H1 (cell line): ENCODE measurements around the gene NOXRED1. TPM values are rescaled to one million over a fixed set of nuclear protein-coding genes. Genes with fewer than 3 reads are reported as not detected.

Experiments
- CTCF ChIA-PET: fragments of 300-600 bp; sonication (Branson Sonifier 250); formaldehyde crosslinking; loops from one replicate; lab custom pipeline; 2021; ENCODE audit not compliant: partially characterized antibody; lab: Charles Lee
- POLR2A ChIA-PET: fragments of 300-600 bp; sonication (Branson Sonifier 250); formaldehyde crosslinking; loops from one replicate; lab custom pipeline; 2021; ENCODE audit warnings: inconsistent platforms; ENCODE audit not compliant: partially characterized antibody; lab: Charles Lee
- DNase-seq, 2 experiments: peaks; one replicate each; pipeline versions ENCODE4 v3.0.0 to v3.0.0-alpha.2; 2010 to 2022; ENCODE audit warnings: low spot score in 2 of 2, low read depth in 1 of 2, mixed read lengths in 1 of 2
- FAIRE-seq: peaks from 2 replicates; lab custom pipeline; 2011; peaks lifted over from hg19 to GRCh38; lab: Jason Lieb, UNC
- H2AFZ ChIP-seq: 2 replicates; pipeline ENCODE4 v1.8.1; 2012; ENCODE audit warnings: low read length, inconsistent platforms
- H2AK5ac ChIP-seq: 2 replicates; pipeline ENCODE4 v1.6.1; 2013; ENCODE audit warnings: low read depth, low read length
- H2BK120ac ChIP-seq: replicated peaks from 2 replicates; pipeline ENCODE3; 2013; ENCODE audit warnings: low read depth, low read length, inconsistent platforms
- H2BK12ac ChIP-seq: 2 replicates; pipeline ENCODE4 v1.6.1; 2013; ENCODE audit warnings: low read depth, low read length
- H2BK15ac ChIP-seq: 2 replicates; pipeline ENCODE4 v1.6.1; 2013; ENCODE audit warnings: low read length
- H2BK20ac ChIP-seq: 2 replicates; pipeline ENCODE4 v1.6.1; 2013; ENCODE audit warnings: low read length
- H2BK5ac ChIP-seq: 2 replicates; pipeline ENCODE4 v1.6.1; 2013; ENCODE audit warnings: low read depth, low read length
- H3K14ac ChIP-seq: 2 replicates; pipeline ENCODE4 v1.6.1; 2013; ENCODE audit warnings: inconsistent platforms; ENCODE audit not compliant: insufficient read length
- H3K18ac ChIP-seq: 2 replicates; pipeline ENCODE4 v1.6.1; 2013; ENCODE audit warnings: low read length; ENCODE audit errors: extremely low read depth
- H3K23ac ChIP-seq: 2 replicates; pipeline ENCODE4 v1.6.1; 2013; ENCODE audit warnings: inconsistent platforms; ENCODE audit not compliant: insufficient read length
- H3K23me2 ChIP-seq: 2 replicates; pipeline ENCODE4 v1.6.1; 2013; ENCODE audit warnings: low read depth, low read length
- H3K27ac ChIP-seq: 2 replicates; pipeline ENCODE4 v1.6.1; 2011; ENCODE audit warnings: low read depth, low read length, inconsistent platforms
- H3K27me3 ChIP-seq, 4 experiments: replicated peaks in 1 of 4; 1 replicate in 1 of 4; 2 replicates in 3 of 4; pipeline versions ENCODE4 v1.6.1 to v1.8.1; 2011 to 2013; ENCODE audit warnings: low read length in 3 of 4, mild to moderate bottlenecking in 3 of 4, inconsistent platforms in 2 of 4, mixed read lengths in 2 of 4, moderate library complexity in 1 of 4; ENCODE audit not compliant: control insufficient read depth in 3 of 4, insufficient read depth in 3 of 4; ENCODE audit errors: extremely low read depth in 1 of 4
- H3K36me3 ChIP-seq, 4 experiments: 2 replicates each; pipeline versions ENCODE4 v1.6.1 to v1.8.1; 2011 to 2013; ENCODE audit warnings: mild to moderate bottlenecking in 4 of 4, low read length in 3 of 4, moderate library complexity in 2 of 4, control low read depth in 1 of 4, inconsistent platforms in 1 of 4; ENCODE audit not compliant: insufficient read depth in 4 of 4, control insufficient read depth in 2 of 4
- H3K4ac ChIP-seq: replicated peaks from 2 replicates; pipeline ENCODE3; 2013; ENCODE audit warnings: low read length, low read depth, mixed read lengths, inconsistent platforms; ENCODE audit not compliant: insufficient read length
- H3K4me1 ChIP-seq, 4 experiments: replicated peaks in 1 of 4; 1 replicate in 1 of 4; 2 replicates in 3 of 4; pipeline versions ENCODE4 v1.6.1 to v1.8.1; 2011 to 2013; ENCODE audit warnings: low read length in 3 of 4, inconsistent platforms in 2 of 4, mixed read lengths in 1 of 4; ENCODE audit not compliant: insufficient read depth in 4 of 4, control insufficient read depth in 3 of 4
- H3K4me2 ChIP-seq, 2 experiments: 2 replicates each; pipeline versions ENCODE4 v1.6.1 to v1.8.1; 2011 to 2013; ENCODE audit warnings: low read depth in 2 of 2, low read length in 2 of 2, control low read depth in 1 of 2, inconsistent platforms in 1 of 2, mild to moderate bottlenecking in 1 of 2; ENCODE audit not compliant: insufficient read depth in 1 of 2
- H3K4me3 ChIP-seq, 4 experiments: fragments of 200-600, 300-600 bp in 1 of 4; sonication (generic), shearing (Covaris generic), sonication (Bioruptor Twin) in 1 of 4; 2 replicates each; pipeline versions ENCODE4 v1.5.1 to v1.8.1; 2011 to 2016; ENCODE audit warnings: low read length in 4 of 4, low read depth in 3 of 4, control low read depth in 2 of 4, inconsistent platforms in 2 of 4, mild to moderate bottlenecking in 2 of 4, mixed read lengths in 1 of 4, moderate library complexity in 1 of 4; ENCODE audit not compliant: insufficient read depth in 2 of 4; ENCODE audit errors: extremely low read depth in 1 of 4
- H3K56ac ChIP-seq: replicated peaks from 2 replicates; pipeline ENCODE3; 2013; ENCODE audit warnings: low read depth, mild to moderate bottlenecking, mixed read lengths, low read length, inconsistent platforms; ENCODE audit not compliant: insufficient read length
- H3K79me1 ChIP-seq: 2 replicates; pipeline ENCODE4 v1.6.1; 2013; ENCODE audit warnings: low read depth, low read length, control low read depth
- H3K79me2 ChIP-seq, 2 experiments: 2 replicates each; pipeline versions ENCODE4 v1.6.1 to v1.8.1; 2012 to 2013; ENCODE audit warnings: low read length in 2 of 2, mild to moderate bottlenecking in 2 of 2, inconsistent platforms in 1 of 2; ENCODE audit not compliant: insufficient read depth in 2 of 2, control insufficient read depth in 1 of 2
- H3K9ac ChIP-seq, 4 experiments: replicated peaks in 1 of 4; 1 replicate in 1 of 4; 2 replicates in 3 of 4; pipeline versions ENCODE4 v1.6.1 to v1.8.1; 2011 to 2013; ENCODE audit warnings: low read depth in 3 of 4, low read length in 3 of 4, control low read depth in 2 of 4, mild to moderate bottlenecking in 2 of 4, moderate library complexity in 2 of 4, inconsistent platforms in 1 of 4; ENCODE audit errors: extremely low read depth in 1 of 4
- H3K9me3 ChIP-seq, 2 experiments: 2 replicates each; pipeline versions ENCODE4 v1.6.1 to v1.8.1; 2012 to 2013; ENCODE audit warnings: mild to moderate bottlenecking in 2 of 2, moderate library complexity in 2 of 2, control low read depth in 1 of 2, inconsistent platforms in 1 of 2, low read depth in 1 of 2, low read length in 1 of 2, mixed read lengths in 1 of 2; ENCODE audit not compliant: insufficient read depth in 2 of 2
- H4K20me1 ChIP-seq, 2 experiments: replicated peaks in 1 of 2; 2 replicates each; pipeline versions ENCODE3 to v1.8.1; 2011 to 2013; ENCODE audit warnings: inconsistent platforms in 2 of 2, low read length in 2 of 2, mild to moderate bottlenecking in 1 of 2; ENCODE audit not compliant: insufficient read depth in 2 of 2, control insufficient read depth in 1 of 2
- H4K5ac ChIP-seq: 2 replicates; pipeline ENCODE4 v1.6.1; 2013; ENCODE audit warnings: low read length, low read depth, mixed read lengths, inconsistent platforms; ENCODE audit not compliant: insufficient read length
- H4K8ac ChIP-seq: 2 replicates; pipeline ENCODE4 v1.8.0; 2013; ENCODE audit warnings: mild to moderate bottlenecking, moderate library complexity, low read length, inconsistent platforms; ENCODE audit not compliant: insufficient read depth; ENCODE audit errors: extremely low read depth
- H4K91ac ChIP-seq: replicated peaks from 2 replicates; pipeline ENCODE3; 2013; ENCODE audit warnings: low read length, mixed read lengths, inconsistent platforms; ENCODE audit not compliant: insufficient read length
- ASH2L ChIP-seq: fragments of 200-600, 300-600 bp; sonication (generic); IDR thresholded peaks from one replicate; pipeline ENCODE4 v1.7.1; 2017; ENCODE audit warnings: low read length
- BACH1 ChIP-seq: IDR thresholded peaks from 2 replicates; pipeline ENCODE4 v1.6.1; 2012; ENCODE audit warnings: low read length, improper control_type of control experiment
- CEBPB ChIP-seq: IDR thresholded peaks from 2 replicates; pipeline ENCODE4 v1.6.1; 2012; ENCODE audit warnings: low read depth, low read length
- HDAC2 ChIP-seq, 2 experiments: fragments of 300-600 bp in 1 of 2; sonication (generic) in 1 of 2; IDR thresholded peaks; 2 replicates each; pipeline ENCODE4 v1.6.1; 2011 to 2012; ENCODE audit warnings: low read depth in 2 of 2, low read length in 2 of 2, mild to moderate bottlenecking in 2 of 2, moderate library complexity in 2 of 2, borderline replicate concordance in 1 of 2, inconsistent platforms in 1 of 2
- KDM4A ChIP-seq: IDR thresholded peaks from one replicate; pipeline ENCODE4 v1.7.1; 2012; ENCODE audit warnings: low read depth, mild to moderate bottlenecking, moderate library complexity, low read length, inconsistent platforms; ENCODE audit not compliant: severe bottlenecking
- NANOG ChIP-seq: IDR thresholded peaks from 2 replicates; pipeline ENCODE4 v1.6.1; 2011; ENCODE audit warnings: low read length, low read depth, mild to moderate bottlenecking, inconsistent platforms; ENCODE audit not compliant: insufficient read depth, poor library complexity, severe bottlenecking
- PHF8 ChIP-seq: fragments of 200-600 bp; sonication (generic); conservative IDR thresholded peaks from 2 replicates; pipeline ENCODE4 v1.7.1; 2012; ENCODE audit warnings: low read depth, mild to moderate bottlenecking, inconsistent platforms, low read length, moderate library complexity
- SAP30 ChIP-seq: fragments of 300-600 bp; sonication (generic); IDR thresholded peaks from 2 replicates; pipeline ENCODE4 v1.7.1; 2012; ENCODE audit warnings: low read length, moderate library complexity, mild to moderate bottlenecking, inconsistent platforms; ENCODE audit not compliant: insufficient read depth, insufficient replicate concordance
- TAF1 ChIP-seq: IDR thresholded peaks from 2 replicates; pipeline ENCODE4 v1.6.1; 2011; ENCODE audit warnings: mild to moderate bottlenecking, low read depth, low read length
- YY1 ChIP-seq: IDR thresholded peaks from 2 replicates; pipeline ENCODE4 v1.6.1; 2011; ENCODE audit warnings: low read depth, mild to moderate bottlenecking, low read length
- ZNF274 ChIP-seq: IDR thresholded peaks from 2 replicates; pipeline ENCODE4 v1.7.0; 2012; ENCODE audit warnings: low read length, borderline replicate concordance; ENCODE audit errors: extremely low read depth
- WGBS, 2 experiments: shearing (Covaris generic) in 1 of 2; methylation state at CpG; one replicate each; pipeline versions ENCODE4 v1.1.6 to v1.1.7; 2013 to 2015; ENCODE audit warnings: low lambda C conversion rate in 2 of 2, mixed read lengths in 2 of 2, inconsistent platforms in 1 of 2, low coverage in 1 of 2, missing lambda C conversion rate in 1 of 2; ENCODE audit not compliant: insufficient replicate concordance in 2 of 2, insufficient coverage in 1 of 2, insufficient read length in 1 of 2; ENCODE audit errors: extremely low coverage in 1 of 2, missing lambda C conversion rate in 1 of 2; 5-methylcytosine and 5-hydroxymethylcytosine counted together
- polyA plus RNA-seq, 7 experiments: library from polyadenylated mRNA; depleted of rRNA in 3 of 7; stranded (reverse) in 5 of 7; unstranded in 2 of 7; fragments of >200 nt in 5 of 7; fragments of 200-250 nt in 2 of 7; gene quantifications; 1 replicate in 5 of 7; 2 replicates in 1 of 7; 4 replicates in 1 of 7; pipeline versions ENCODE4 v1.2.1 to v1.2.3, GENCODE V29; 2011 to 2013; ENCODE audit warnings: missing spikeins in 2 of 7, mixed read lengths in 2 of 7
- total RNA-seq: library from RNA; stranded (reverse); fragmentation: NEBNext Ultra II Directional; extraction: Animal tissue kit (Norgen Biotek cat#: 25700); gene quantifications from 2 replicates; pipeline ENCODE4 v1.2.1, GENCODE V29; 2021

Gene NOXRED1
- total and polyA plus RNA-seq, 2 of the 8 experiments (the other 6 are each of a cell fraction or from before 2014, with no cell fraction given) = 0.23 to 0.48 TPM

GRCh38 chr14:77376771-77377501 lies 46.4 kb downstream of the NOXRED1 start, which contains the start of the genes SAMD15 and TMED8:
SAMD15 (plus strand) TSS chr14:77377379; CDS start chr14:77377419, 40 bp downstream.
TMED8 (minus strand) TSS chr14:77377094; CDS start chr14:77377053, 41 bp downstream.
- Histone ChIP-seq H3K23ac (no peak within 1 kb of the TSS), H3K79me2 (peaks cover 0 to 2% of the 10 kb centered on the region in 2 experiments; a peak in 1 of 4 replicates), H3K56ac (peak within 1 kb of the TSS; percentile 52), H2BK120ac (no peak within 1 kb of the TSS), H4K8ac (peak within 1 kb of the TSS; percentile 71), H3K27me3 (peaks cover 0 to 4% (median 2%) of the 10 kb centered on the region in 4 experiments; a peak in 1 of 7 replicates), H3K4me1 (peaks cover 0 to 8% (median 2%) of the 10 kb centered on the region in 4 experiments; a peak in 3 of 7 replicates), H3K4me2 (peak within 1 kb of the TSS; percentile 88 to 92), H3K18ac (peak within 1 kb of the TSS; percentile 99), H3K4ac (no peak within 1 kb of the TSS), H3K36me3 (no peaks in the 10 kb centered on the region), H4K20me1 (no peaks in the 10 kb centered on the region), H3K27ac (no peak within 1 kb of the TSS), H2BK12ac (no peak within 1 kb of the TSS; the same call in 1 of the 2 replicates), H2BK15ac (no peak within 1 kb of the TSS), H3K9ac (peak within 1 kb of the TSS; percentile 20 to 93 (median 73)), H3K4me3 (peak within 1 kb of the TSS; percentile 77 to 99 (median 92)), H4K91ac (peak within 1 kb of the TSS; percentile 87), H3K79me1 (no peaks in the 10 kb centered on the region), H4K5ac (peak within 1 kb of the TSS; percentile 82), H2BK20ac (no peak within 1 kb of the TSS), H2BK5ac (peak within 1 kb of the TSS; percentile 83; the same call in 1 of the 2 replicates), H3K9me3 (no peaks in the 10 kb centered on the region), H2AFZ (peak within 1 kb of the TSS; percentile 96), H2AK5ac (no peak within 1 kb of the TSS), H3K23me2 (peaks cover 4% of the 10 kb centered on the region), H3K14ac (no peak within 1 kb of the TSS)
- DNase-seq = peak; percentile 29 to 90
- FAIRE-seq = peak; percentile 78
- WGBS, 2 experiments = 1% methylated on average over 63 of the region's 69 CpGs; no CpG with 5 or more reads in 1 of the 2 experiments
- ChIA-PET POLR2A (interaction anchor here (0.6 to 1.7 kb wide), 3 partner anchors 28 to 147 kb away, joined by 3 to 9 read pairs (median 3); partner anchors contain the start of genes GSTZ1 and POMT2), CTCF (interaction anchor here (0.8 to 1.4 kb wide), 12 partner anchors 9 to 174 kb away, joined by 3 to 8 read pairs (median 4); no protein-coding TSS in a partner anchor)
- TF ChIP-seq NANOG = no peak
- TF ChIP-seq YY1 = peak; percentile 84
- TF ChIP-seq HDAC2 (IDR thresholded peaks at IDR 0.05; ENCODE audit: borderline replicate concordance in 1 of 2, low read depth in 2 of 2, low read length in 2 of 2) = peak in 1 of 2 experiments; percentile 93; a peak in 2 of 4 replicates
- 0 out of 2 replicates have a peak, but pooled peaks have one; percentile 12 for TF ChIP-seq TAF1
- no peak for TF ChIP-seq BACH1
- peak; percentile 58 for TF ChIP-seq ASH2L
- TF ChIP-seq SAP30 = peak; percentile 98
- TF ChIP-seq PHF8 = peak; percentile 61
- no peak for TF ChIP-seq CEBPB
- TF ChIP-seq ZNF274 = no peak
- peak; percentile 90 for TF ChIP-seq KDM4A
